Stomach smooth muscle (tissue), 2 donors: ENCODE data around the gene CCBE1.

ENCODE experiments used
- H3K27ac ChIP-seq: one replicate; pipeline ENCODE4 v1.7.0; 2013; ENCODE audit warnings: mild to moderate bottlenecking, low read length, inconsistent platforms
- H3K27me3 ChIP-seq, 2 donors: one replicate each; pipeline ENCODE4 v1.7.0; 2013; ENCODE audit warnings: low read length in 2 of 2; ENCODE audit not compliant: insufficient read depth in 2 of 2, control insufficient read depth in 1 of 2
- H3K36me3 ChIP-seq, 2 donors: one replicate each; pipeline ENCODE4 v1.7.0; 2013; ENCODE audit warnings: low read length in 2 of 2; ENCODE audit not compliant: control insufficient read depth in 2 of 2, insufficient read depth in 2 of 2
- H3K4me1 ChIP-seq: one replicate; pipeline ENCODE4 v1.7.0; 2013; ENCODE audit warnings: low read length; ENCODE audit not compliant: control insufficient read depth, insufficient read depth
- H3K4me3 ChIP-seq, 2 donors: one replicate each; pipeline ENCODE4 v1.7.0; 2013; ENCODE audit warnings: low read length in 2 of 2
- H3K9ac ChIP-seq, 2 donors: one replicate each; pipeline ENCODE4 v1.7.0; 2013; ENCODE audit warnings: low read length in 2 of 2, mild to moderate bottlenecking in 1 of 2
- H3K9me3 ChIP-seq, 2 donors: one replicate each; pipeline ENCODE4 v1.7.0; 2013; ENCODE audit warnings: low read length in 2 of 2; ENCODE audit not compliant: control insufficient read depth in 2 of 2
- donor health status: healthy.
- donor health status: Pancreatic carcinoma.

CCBE1 gene

GRCh38 chr18:59559528-59559927 lies 137.7 kb downstream of the CCBE1 start:
- no peak overlapping the region for H3K4me3 ChIP-seq

GRCh38 chr18:59555995-59556659 lies 141.1 kb downstream of the CCBE1 start:
- Histone ChIP-seq H3K36me3 (no peaks in the 10 kb centered on the region), H3K4me3 (no peak overlapping the region), H3K27me3 (peaks cover 0 to 2% of the 10 kb centered on the region in 2 donors), H3K27ac (no peak overlapping the region), H3K4me1 (no peaks in the 10 kb centered on the region), H3K9me3 (no peaks in the 10 kb centered on the region), H3K9ac (no peak overlapping the region)

More at GRCh38 chr18:59559528-59559927, 137.7 kb downstream of the CCBE1 start:
- Histone ChIP-seq H3K27ac (no peak overlapping the region), H3K27me3 (peaks cover 0 to 2% of the 10 kb centered on the region in 2 donors), H3K4me1 (no peaks in the 10 kb centered on the region), H3K36me3 (no peaks in the 10 kb centered on the region), H3K9ac (no peak overlapping the region), H3K9me3 (no peaks in the 10 kb centered on the region)

GRCh38 chr18:59554796-59555335 lies 142.4 kb downstream of the CCBE1 start:
- no peaks in the 10 kb centered on the region for H3K4me1 ChIP-seq
- no peaks in the 10 kb centered on the region for H3K9me3 ChIP-seq
- no peak overlapping the region for H3K9ac ChIP-seq
- no peak overlapping the region for H3K4me3 ChIP-seq
- H3K27ac ChIP-seq, result no peak overlapping the region
- H3K27me3 ChIP-seq, result no peaks in the 10 kb centered on the region
- no peaks in the 10 kb centered on the region for H3K36me3 ChIP-seq

GRCh38 chr18:59553273-59553870 lies 143.9 kb downstream of the CCBE1 start:
- no peaks in the 10 kb centered on the region for H3K4me1 ChIP-seq
- no peak overlapping the region for H3K9ac ChIP-seq
- no peak overlapping the region for H3K4me3 ChIP-seq
- no peak overlapping the region for H3K27ac ChIP-seq
- H3K9me3 ChIP-seq, result no peaks in the 10 kb centered on the region
- no peaks in the 10 kb centered on the region for H3K36me3 ChIP-seq
- no peaks in the 10 kb centered on the region for H3K27me3 ChIP-seq

GRCh38 chr18:59551902-59552635 lies 145.2 kb downstream of the CCBE1 start:
- Histone ChIP-seq H3K27ac (no peak overlapping the region), H3K4me1 (no peaks in the 10 kb centered on the region), H3K36me3 (no peaks in the 10 kb centered on the region), H3K9ac (no peak overlapping the region), H3K9me3 (no peaks in the 10 kb centered on the region), H3K27me3 (no peaks in the 10 kb centered on the region), H3K4me3 (no peak overlapping the region)

GRCh38 chr18:59550174-59550516 lies 147.1 kb downstream of the CCBE1 start:
- no peak overlapping the region for H3K4me3 ChIP-seq
- H3K4me1 ChIP-seq, result no peaks in the 10 kb centered on the region

GRCh38 chr18:59549503-59550173 lies 147.6 kb downstream of the CCBE1 start:
- no peak overlapping the region for H3K9ac ChIP-seq
- no peaks in the 10 kb centered on the region for H3K27me3 ChIP-seq
- no peaks in the 10 kb centered on the region for H3K4me1 ChIP-seq
- no peak overlapping the region for H3K4me3 ChIP-seq
- no peak overlapping the region for H3K27ac ChIP-seq
- H3K36me3 ChIP-seq, result no peaks in the 10 kb centered on the region
- no peaks in the 10 kb centered on the region for H3K9me3 ChIP-seq

More at GRCh38 chr18:59550174-59550516, 147.1 kb downstream of the CCBE1 start:
- H3K9ac ChIP-seq, result no peak overlapping the region
- no peak overlapping the region for H3K27ac ChIP-seq
- H3K27me3 ChIP-seq, result no peaks in the 10 kb centered on the region
- H3K36me3 ChIP-seq, result no peaks in the 10 kb centered on the region
- no peaks in the 10 kb centered on the region for H3K9me3 ChIP-seq

GRCh38 chr18:59547581-59548182 lies 149.5 kb downstream of the CCBE1 start:
- Histone ChIP-seq H3K4me3 (no peak overlapping the region), H3K27me3 (no peaks in the 10 kb centered on the region), H3K4me1 (no peaks in the 10 kb centered on the region), H3K9me3 (no peaks in the 10 kb centered on the region), H3K9ac (no peak overlapping the region), H3K36me3 (no peaks in the 10 kb centered on the region), H3K27ac (no peak overlapping the region)

- Histone ChIP-seq H3K4me3 (no peak overlapping the region), H3K36me3 (no peaks in the 10 kb centered on the region)
These were observed 151.0 kb downstream of the CCBE1 start for GRCh38 chr18:59546188-59546587.

GRCh38 chr18:59540780-59541179 lies 156.4 kb downstream of the CCBE1 start:
- Histone ChIP-seq H3K4me3 (no peak overlapping the region), H3K9me3 (no peaks in the 10 kb centered on the region), H3K27me3 (no peaks in the 10 kb centered on the region), H3K36me3 (no peaks in the 10 kb centered on the region), H3K27ac (no peak overlapping the region), H3K4me1 (no peaks in the 10 kb centered on the region), H3K9ac (no peak overlapping the region)

More at GRCh38 chr18:59546188-59546587, 151.0 kb downstream of the CCBE1 start:
- H3K9me3 ChIP-seq, result no peaks in the 10 kb centered on the region
- no peaks in the 10 kb centered on the region for H3K27me3 ChIP-seq
- no peak overlapping the region for H3K9ac ChIP-seq
- no peak overlapping the region for H3K27ac ChIP-seq
- no peaks in the 10 kb centered on the region for H3K4me1 ChIP-seq
